Neural progenitor cell (in vitro differentiated cells): ENCODE measurements around the gene JAK1. TPM values are rescaled to one million over a fixed set of nuclear protein-coding genes. Genes with fewer than 3 reads are reported as not detected.

Source experiments
- DNase-seq: peaks from one replicate; pipeline ENCODE4 v3.0.0-alpha.2; 2016; ENCODE audit warnings: low spot score
- H2AFZ ChIP-seq: fragments of 200-600 bp; sonication (generic); replicated peaks from 2 replicates; pipeline ENCODE4 v1.6.1; 2016; ENCODE audit warnings: antibody characterized with exemption
- H3F3A ChIP-seq: fragments of 200-600 bp; sonication (generic); 2 replicates; pipeline ENCODE4 v1.6.1; 2016; ENCODE audit warnings: antibody characterized with exemption, low read depth
- H3K27ac ChIP-seq: fragments of 200-600 bp; sonication (generic); 2 replicates; pipeline ENCODE4 v1.5.1; 2016; ENCODE audit warnings: mild to moderate bottlenecking
- H3K27me3 ChIP-seq: fragments of 200-600 bp; sonication (generic); 2 replicates; pipeline ENCODE4 v1.6.1; 2016; ENCODE audit warnings: mild to moderate bottlenecking, moderate library complexity
- H3K36me3 ChIP-seq: fragments of 200-600 bp; sonication (generic); 2 replicates; pipeline ENCODE4 v1.5.1; 2016
- H3K4me1 ChIP-seq: fragments of 200-600 bp; sonication (generic); 2 replicates; pipeline ENCODE4 v1.6.1; 2016; ENCODE audit warnings: mixed run types
- H3K4me2 ChIP-seq: fragments of 200-600 bp; sonication (generic); 2 replicates; pipeline ENCODE4 v1.6.1; 2016
- H3K4me3 ChIP-seq: fragments of 200-600 bp; sonication (generic); 2 replicates; pipeline ENCODE4 v1.5.1; 2016
- H3K79me2 ChIP-seq: fragments of 200-600 bp; sonication (generic); 2 replicates; pipeline ENCODE4 v1.6.1; 2016; ENCODE audit warnings: low read depth
- H3K9ac ChIP-seq: fragments of 200-600 bp; sonication (generic); 2 replicates; pipeline ENCODE4 v1.6.1; 2016
- H3K9me3 ChIP-seq: fragments of 200-600 bp; sonication (generic); 2 replicates; pipeline ENCODE4 v1.5.1; 2016; ENCODE audit warnings: low read depth
- H4K20me1 ChIP-seq: fragments of 200-600 bp; sonication (generic); 2 replicates; pipeline ENCODE4 v1.6.1; 2016; ENCODE audit warnings: low read depth
- H3K27ac Mint-ChIP-seq: 3 replicates; pipeline ENCODE4 v1.8.0; 2021; ENCODE audit warnings: mixed read lengths
- H3K27me3 Mint-ChIP-seq: 2 replicates; pipeline ENCODE4 v1.8.0; 2022; ENCODE audit warnings: low read depth, mild to moderate bottlenecking, inconsistent platforms, moderate library complexity, mixed read lengths; ENCODE audit not compliant: insufficient read depth
- H3K36me3 Mint-ChIP-seq: 3 replicates; pipeline ENCODE4 v1.8.0; 2021; ENCODE audit warnings: mixed read lengths
- H3K4me1 Mint-ChIP-seq: 3 replicates; pipeline ENCODE4 v1.8.0; 2021; ENCODE audit warnings: mixed read lengths
- H3K4me3 Mint-ChIP-seq: 3 replicates; pipeline ENCODE4 v1.8.0; 2021; ENCODE audit warnings: mild to moderate bottlenecking, moderate library complexity, mixed read lengths
- H3K9me3 Mint-ChIP-seq: 3 replicates; pipeline ENCODE4 v1.8.0; 2020; ENCODE audit warnings: mixed read lengths
- EZH2 ChIP-seq: fragments of 200-600 bp; sonication (generic); IDR thresholded peaks from 2 replicates; pipeline ENCODE4 v1.6.1; 2017; ENCODE audit warnings: antibody characterized with exemption, mild to moderate bottlenecking, moderate library complexity
- EZH2phosphoT487 ChIP-seq: fragments of 200-600 bp; sonication (generic); IDR thresholded peaks from 2 replicates; pipeline ENCODE4 v1.6.1; 2017; ENCODE audit warnings: antibody characterized with exemption
- total RNA-seq: library from RNA; depleted of rRNA; stranded (reverse); fragments of >200 nt; gene quantifications from 2 replicates; pipeline ENCODE4 v1.2.3, GENCODE V29; 2015; ENCODE audit warnings: low replicate concordance
- TF ChIP-seq, protein P1 (sequence below): fragments of 200-600 bp; sonication (generic); IDR thresholded peaks from 2 replicates; pipeline ENCODE4 v1.5.1; 2017; ENCODE audit warnings: antibody characterized with exemption, mild to moderate bottlenecking

JAK1 gene
- total RNA-seq, 1 donor from 2014 or later: 6.5 TPM

DNA sequence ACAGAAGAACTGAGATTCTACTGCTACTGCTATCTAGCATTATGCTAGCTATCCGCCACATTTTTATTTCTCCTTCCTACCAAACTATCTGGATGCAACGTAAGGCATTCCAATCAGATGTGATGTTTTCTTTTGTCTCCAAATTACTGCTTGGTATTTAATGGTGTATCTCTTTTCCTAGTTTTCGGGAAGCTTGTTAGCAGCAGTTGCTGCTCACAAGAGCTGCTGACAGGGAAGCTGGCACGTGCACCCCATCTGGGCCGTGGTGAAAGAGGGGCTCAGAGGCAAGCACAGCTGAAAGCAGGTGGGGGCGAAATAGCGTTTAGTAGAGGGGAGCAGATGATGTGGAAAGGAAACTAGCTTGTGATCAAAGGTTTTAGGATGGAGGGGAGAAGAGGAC, 57.3 kb downstream of the JAK1 start:
- H3K36me3 ChIP-seq: no peaks in the 10 kb centered on the region
- H4K20me1 ChIP-seq: no peaks in the 10 kb centered on the region
- H3K4me2 ChIP-seq: no peak overlapping the region
- H3K27me3 ChIP-seq: no peaks in the 10 kb centered on the region
- H3K4me1 Mint-ChIP-seq: no peaks in the 10 kb centered on the region
- H3K4me3 ChIP-seq: no peak overlapping the region
- H3K4me1 ChIP-seq: no peaks in the 10 kb centered on the region
- H3K9me3 Mint-ChIP-seq: no peaks in the 10 kb centered on the region
- TF ChIP-seq, protein P1, sequence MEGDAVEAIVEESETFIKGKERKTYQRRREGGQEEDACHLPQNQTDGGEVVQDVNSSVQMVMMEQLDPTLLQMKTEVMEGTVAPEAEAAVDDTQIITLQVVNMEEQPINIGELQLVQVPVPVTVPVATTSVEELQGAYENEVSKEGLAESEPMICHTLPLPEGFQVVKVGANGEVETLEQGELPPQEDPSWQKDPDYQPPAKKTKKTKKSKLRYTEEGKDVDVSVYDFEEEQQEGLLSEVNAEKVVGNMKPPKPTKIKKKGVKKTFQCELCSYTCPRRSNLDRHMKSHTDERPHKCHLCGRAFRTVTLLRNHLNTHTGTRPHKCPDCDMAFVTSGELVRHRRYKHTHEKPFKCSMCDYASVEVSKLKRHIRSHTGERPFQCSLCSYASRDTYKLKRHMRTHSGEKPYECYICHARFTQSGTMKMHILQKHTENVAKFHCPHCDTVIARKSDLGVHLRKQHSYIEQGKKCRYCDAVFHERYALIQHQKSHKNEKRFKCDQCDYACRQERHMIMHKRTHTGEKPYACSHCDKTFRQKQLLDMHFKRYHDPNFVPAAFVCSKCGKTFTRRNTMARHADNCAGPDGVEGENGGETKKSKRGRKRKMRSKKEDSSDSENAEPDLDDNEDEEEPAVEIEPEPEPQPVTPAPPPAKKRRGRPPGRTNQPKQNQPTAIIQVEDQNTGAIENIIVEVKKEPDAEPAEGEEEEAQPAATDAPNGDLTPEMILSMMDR: no peak
- TF ChIP-seq EZH2phosphoT487 (no peak), EZH2 (no peak)
- no peaks in the 10 kb centered on the region for H3K79me2 ChIP-seq
- DNase-seq: no peak
- H3K9me3 ChIP-seq: no peaks in the 10 kb centered on the region
- H3F3A ChIP-seq: no peaks in the 10 kb centered on the region
- no peak overlapping the region for H2AFZ ChIP-seq
- H3K4me3 Mint-ChIP-seq: no peak overlapping the region
- H3K36me3 Mint-ChIP-seq: no peaks in the 10 kb centered on the region
- no peak overlapping the region for H3K9ac ChIP-seq
- no peaks in the 10 kb centered on the region for H3K27me3 Mint-ChIP-seq
- no peak overlapping the region for H3K27ac Mint-ChIP-seq
- no peak overlapping the region for H3K27ac ChIP-seq

DNA sequence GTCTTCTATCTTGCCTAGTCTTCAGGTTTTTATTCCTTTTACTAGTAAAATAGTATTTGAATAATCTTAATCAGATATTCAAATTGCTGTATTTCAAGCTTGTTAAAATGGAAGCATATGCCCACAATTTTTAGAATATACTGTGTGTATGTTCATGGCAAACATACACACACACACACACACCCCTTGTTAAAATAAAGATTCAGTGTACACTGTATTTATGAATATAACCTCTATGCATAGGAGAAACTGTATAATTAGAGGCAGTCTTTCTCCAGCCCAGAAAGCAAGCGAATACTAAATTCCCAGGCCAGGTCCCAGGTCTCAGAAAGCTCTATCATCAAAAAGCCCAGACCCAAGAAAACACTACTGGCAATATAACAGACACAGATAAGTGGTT, 57.8 kb downstream of the JAK1 start:
- H3K27me3 Mint-ChIP-seq: no peaks in the 10 kb centered on the region
- no peak overlapping the region for H3K27ac Mint-ChIP-seq
- DNase-seq: no peak
- H3K36me3 ChIP-seq: no peaks in the 10 kb centered on the region
- no peaks in the 10 kb centered on the region for H3K36me3 Mint-ChIP-seq
- H2AFZ ChIP-seq: no peak overlapping the region
- no peaks in the 10 kb centered on the region for H3K79me2 ChIP-seq
- H3K4me2 ChIP-seq: no peak overlapping the region
- H3K27me3 ChIP-seq: no peaks in the 10 kb centered on the region
- H3K9ac ChIP-seq: no peak overlapping the region
- no peaks in the 10 kb centered on the region for H3K9me3 ChIP-seq
- H3K9me3 Mint-ChIP-seq: no peaks in the 10 kb centered on the region
- no peaks in the 10 kb centered on the region for H3K4me1 Mint-ChIP-seq
- H3K4me3 Mint-ChIP-seq: no peak overlapping the region
- no peak overlapping the region for H3K4me3 ChIP-seq
- TF ChIP-seq EZH2 (no peak), EZH2phosphoT487 (no peak)
- TF ChIP-seq, protein P1: no peak
- H3K27ac ChIP-seq: no peak overlapping the region
- no peaks in the 10 kb centered on the region for H3F3A ChIP-seq
- no peaks in the 10 kb centered on the region for H3K4me1 ChIP-seq
- no peaks in the 10 kb centered on the region for H4K20me1 ChIP-seq

DNA sequence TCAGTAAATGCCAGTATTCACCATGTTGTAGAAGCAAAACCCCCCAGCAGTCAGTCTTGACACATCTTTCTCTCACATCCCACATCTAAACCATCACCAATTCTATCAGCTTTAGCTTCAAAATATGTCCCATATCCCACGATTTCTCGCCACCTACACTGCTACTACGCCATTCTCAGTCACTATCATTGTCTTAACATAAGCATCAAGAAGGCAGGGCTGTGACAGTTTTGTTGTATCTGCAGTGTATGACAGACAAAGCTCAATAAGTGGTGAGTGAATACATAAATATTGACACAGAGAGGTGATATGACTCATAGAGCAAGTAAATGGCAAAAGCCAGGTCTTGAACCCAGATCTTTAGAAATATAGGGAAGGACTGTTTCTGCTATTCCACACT, 59.9 kb downstream of the JAK1 start:
- Histone ChIP-seq H3K79me2 (no peaks in the 10 kb centered on the region), H3K27me3 (no peaks in the 10 kb centered on the region), H3K4me2 (no peak overlapping the region), H3K27ac (no peak overlapping the region), H3K9ac (no peak overlapping the region), H3K4me1 (no peaks in the 10 kb centered on the region), H3F3A (no peaks in the 10 kb centered on the region), H3K36me3 (no peaks in the 10 kb centered on the region), H3K9me3 (no peaks in the 10 kb centered on the region), H2AFZ (no peak overlapping the region), H4K20me1 (no peaks in the 10 kb centered on the region), H3K4me3 (no peak overlapping the region)
- Mint-ChIP-seq H3K36me3 (no peaks in the 10 kb centered on the region), H3K27ac (no peak overlapping the region), H3K4me1 (peaks cover 3% of the 10 kb centered on the region), H3K4me3 (no peak overlapping the region), H3K27me3 (no peaks in the 10 kb centered on the region), H3K9me3 (no peaks in the 10 kb centered on the region)
- TF ChIP-seq EZH2: no peak
- TF ChIP-seq, protein P1: no peak
- no peak for TF ChIP-seq EZH2phosphoT487
- DNase-seq: no peak

DNA sequence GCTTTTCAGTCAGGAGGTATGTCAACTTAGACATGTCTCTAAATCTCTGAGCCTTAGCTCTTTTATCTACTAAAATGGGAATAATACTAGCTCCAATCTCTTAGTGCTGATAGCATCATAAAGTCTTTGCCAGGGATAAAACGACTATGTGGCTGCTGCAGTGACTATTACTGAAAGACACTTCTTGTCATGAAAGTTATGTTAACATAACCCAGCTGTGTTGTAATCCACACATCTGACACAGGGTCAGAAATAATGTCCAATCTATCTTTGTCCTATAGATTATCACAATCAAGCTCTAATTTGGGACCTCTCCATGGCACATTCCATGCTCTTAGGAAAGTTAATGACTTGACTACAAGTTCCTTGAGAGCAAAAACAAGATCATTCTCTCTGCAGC, 62.8 kb downstream of the JAK1 start:
- Histone ChIP-seq H3K4me2 (no peak overlapping the region), H3K79me2 (no peaks in the 10 kb centered on the region), H3K4me1 (no peaks in the 10 kb centered on the region), H2AFZ (no peak overlapping the region), H3K36me3 (no peaks in the 10 kb centered on the region), H3K4me3 (no peak overlapping the region), H3K27ac (no peak overlapping the region), H3K27me3 (no peaks in the 10 kb centered on the region), H3F3A (no peaks in the 10 kb centered on the region), H3K9ac (no peak overlapping the region), H3K9me3 (no peaks in the 10 kb centered on the region), H4K20me1 (no peaks in the 10 kb centered on the region)
- H3K27ac Mint-ChIP-seq: no peak overlapping the region
- H3K36me3 Mint-ChIP-seq: no peaks in the 10 kb centered on the region
- H3K4me3 Mint-ChIP-seq: no peak overlapping the region
- no peak for DNase-seq
- peaks cover 3% of the 10 kb centered on the region for H3K4me1 Mint-ChIP-seq
- TF ChIP-seq, protein P1: no peak
- TF ChIP-seq EZH2: no peak
- no peak for TF ChIP-seq EZH2phosphoT487
- no peaks in the 10 kb centered on the region for H3K27me3 Mint-ChIP-seq
- no peaks in the 10 kb centered on the region for H3K9me3 Mint-ChIP-seq
